ENCODE data around the gene EFL1.

DNA sequence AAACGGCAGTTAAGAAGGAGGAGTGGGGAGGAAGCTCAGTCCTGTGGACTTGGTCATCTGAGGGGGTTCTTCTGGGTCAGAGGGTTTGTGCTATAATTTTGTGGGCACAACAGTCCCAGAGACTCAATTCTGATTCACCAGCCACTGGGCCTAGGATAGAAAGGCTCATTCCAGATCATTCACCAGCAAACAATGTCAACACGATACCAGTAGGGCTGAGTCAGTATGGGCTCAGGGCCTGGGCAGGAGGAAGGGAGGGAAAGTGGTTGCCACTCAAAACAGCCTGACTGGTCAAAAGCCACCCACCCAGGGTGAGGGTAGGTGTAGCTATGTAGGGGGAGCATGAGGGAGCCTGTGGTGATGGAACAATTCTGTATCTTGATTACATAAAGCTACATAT lies 129.8 kb downstream of the EFL1 start:
- TF ChIP-seq, protein P1, sequence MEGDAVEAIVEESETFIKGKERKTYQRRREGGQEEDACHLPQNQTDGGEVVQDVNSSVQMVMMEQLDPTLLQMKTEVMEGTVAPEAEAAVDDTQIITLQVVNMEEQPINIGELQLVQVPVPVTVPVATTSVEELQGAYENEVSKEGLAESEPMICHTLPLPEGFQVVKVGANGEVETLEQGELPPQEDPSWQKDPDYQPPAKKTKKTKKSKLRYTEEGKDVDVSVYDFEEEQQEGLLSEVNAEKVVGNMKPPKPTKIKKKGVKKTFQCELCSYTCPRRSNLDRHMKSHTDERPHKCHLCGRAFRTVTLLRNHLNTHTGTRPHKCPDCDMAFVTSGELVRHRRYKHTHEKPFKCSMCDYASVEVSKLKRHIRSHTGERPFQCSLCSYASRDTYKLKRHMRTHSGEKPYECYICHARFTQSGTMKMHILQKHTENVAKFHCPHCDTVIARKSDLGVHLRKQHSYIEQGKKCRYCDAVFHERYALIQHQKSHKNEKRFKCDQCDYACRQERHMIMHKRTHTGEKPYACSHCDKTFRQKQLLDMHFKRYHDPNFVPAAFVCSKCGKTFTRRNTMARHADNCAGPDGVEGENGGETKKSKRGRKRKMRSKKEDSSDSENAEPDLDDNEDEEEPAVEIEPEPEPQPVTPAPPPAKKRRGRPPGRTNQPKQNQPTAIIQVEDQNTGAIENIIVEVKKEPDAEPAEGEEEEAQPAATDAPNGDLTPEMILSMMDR (conservative IDR thresholded peaks at IDR 0.05): no peak
- TF ChIP-seq ZFX (IDR thresholded peaks at IDR 0.05): no peak

Data from C4-2B (cell line).